ENCODE measurements around the gene PRRC1. TPM values are rescaled to one million over a fixed set of nuclear protein-coding genes. Genes with fewer than 3 reads are reported as not detected.

Gene PRRC1
- total and polyA plus RNA-seq, 11 donors = 10.3 to 37.7 (median 20.8) TPM

DNA sequence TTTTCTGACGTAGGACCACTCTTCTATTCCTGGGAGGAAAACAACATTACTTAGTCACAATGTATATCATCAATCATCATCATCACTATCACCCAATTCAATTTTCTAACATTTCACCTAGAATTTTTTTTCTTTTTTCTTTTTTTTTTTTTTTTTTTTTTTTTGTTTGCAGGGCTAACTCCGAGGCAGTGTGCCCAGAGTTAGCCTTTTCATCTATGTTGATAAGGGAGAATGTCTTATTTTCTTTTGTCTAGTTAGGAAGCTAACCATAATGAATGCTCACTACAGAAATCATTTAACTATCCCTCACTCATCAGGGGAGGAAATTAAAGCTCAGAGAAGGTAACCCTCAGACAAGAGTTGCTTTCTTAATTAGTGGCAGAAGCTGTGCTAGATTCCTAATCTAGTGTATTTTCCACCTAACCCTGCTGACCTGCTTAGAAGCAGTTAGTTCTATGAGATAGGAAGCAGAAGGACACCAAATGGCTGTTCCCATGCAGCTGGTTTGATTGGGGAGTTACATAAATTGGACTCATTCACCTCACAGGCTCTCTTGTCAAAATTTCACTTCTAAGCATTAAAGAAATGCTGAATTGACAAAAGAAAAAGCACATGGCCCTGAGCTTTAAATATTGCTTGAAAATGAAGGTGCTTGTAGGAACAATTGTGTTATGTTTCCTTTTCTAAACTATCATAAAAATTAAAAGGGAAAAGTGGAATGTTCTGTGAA lies 8.6 kb upstream of the PRRC1 start:
- TF ChIP-seq POLR2A (IDR thresholded peaks at IDR 0.05) = no peak
- TF ChIP-seq, protein P1, sequence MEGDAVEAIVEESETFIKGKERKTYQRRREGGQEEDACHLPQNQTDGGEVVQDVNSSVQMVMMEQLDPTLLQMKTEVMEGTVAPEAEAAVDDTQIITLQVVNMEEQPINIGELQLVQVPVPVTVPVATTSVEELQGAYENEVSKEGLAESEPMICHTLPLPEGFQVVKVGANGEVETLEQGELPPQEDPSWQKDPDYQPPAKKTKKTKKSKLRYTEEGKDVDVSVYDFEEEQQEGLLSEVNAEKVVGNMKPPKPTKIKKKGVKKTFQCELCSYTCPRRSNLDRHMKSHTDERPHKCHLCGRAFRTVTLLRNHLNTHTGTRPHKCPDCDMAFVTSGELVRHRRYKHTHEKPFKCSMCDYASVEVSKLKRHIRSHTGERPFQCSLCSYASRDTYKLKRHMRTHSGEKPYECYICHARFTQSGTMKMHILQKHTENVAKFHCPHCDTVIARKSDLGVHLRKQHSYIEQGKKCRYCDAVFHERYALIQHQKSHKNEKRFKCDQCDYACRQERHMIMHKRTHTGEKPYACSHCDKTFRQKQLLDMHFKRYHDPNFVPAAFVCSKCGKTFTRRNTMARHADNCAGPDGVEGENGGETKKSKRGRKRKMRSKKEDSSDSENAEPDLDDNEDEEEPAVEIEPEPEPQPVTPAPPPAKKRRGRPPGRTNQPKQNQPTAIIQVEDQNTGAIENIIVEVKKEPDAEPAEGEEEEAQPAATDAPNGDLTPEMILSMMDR (IDR thresholded peaks at IDR 0.05) = no peak
- H3K9me3 ChIP-seq = no peaks in the 10 kb centered on the region
- H3K36me3 ChIP-seq = no peaks in the 10 kb centered on the region
- no peak overlapping the region for H3K4me3 ChIP-seq
- intact Hi-C loops (cut with DNase I) = no loop called here
- 68 to 82% (median 77%) methylated on average over 2 of the region's 2 CpGs for WGBS, 4 donors
- ATAC-seq (no peak), DNase-seq (no peak)
- H3K27ac ChIP-seq = no peak overlapping the region
- H3K4me1 ChIP-seq = no peaks in the 10 kb centered on the region
- peaks cover 0 to 3% (median 0%) of the 10 kb centered on the region in 9 donors for H3K27me3 ChIP-seq

DNA sequence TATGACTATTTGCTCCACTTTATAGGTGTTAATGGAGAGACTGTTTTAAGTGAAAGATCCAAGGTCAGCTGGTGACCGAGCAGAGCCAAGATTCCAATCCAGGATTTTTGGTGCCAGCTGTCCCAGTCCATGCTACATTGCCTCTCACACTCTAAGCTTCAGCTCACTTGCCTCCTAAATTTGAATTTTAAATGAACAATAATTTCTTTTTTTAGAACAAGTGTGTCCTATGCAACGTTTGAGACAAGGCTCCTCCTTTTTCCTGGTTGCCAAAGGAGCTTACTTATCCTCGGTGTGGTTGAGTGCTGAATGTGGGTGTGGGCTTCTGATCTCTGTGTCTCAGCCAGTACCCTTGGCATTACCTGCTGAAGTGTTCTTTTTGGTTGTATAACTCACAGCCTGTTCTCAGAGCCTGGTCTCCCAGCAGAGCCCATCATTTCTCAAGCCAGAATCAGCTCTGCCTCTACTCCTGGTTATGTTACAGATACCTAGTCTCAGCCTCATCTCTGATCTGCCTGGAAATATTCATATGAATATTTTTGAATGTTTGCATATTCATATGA lies 4.0 kb upstream of the PRRC1 start:
- no peak for ATAC-seq
- Histone ChIP-seq H3K27me3 (peaks cover 0 to 3% (median 0%) of the 10 kb centered on the region in 9 donors), H3K36me3 (no peaks in the 10 kb centered on the region), H3K4me1 (peaks cover 0 to 9% (median 3%) of the 10 kb centered on the region in 12 donors), H3K27ac (no peak overlapping the region), H3K9me3 (no peaks in the 10 kb centered on the region), H3K4me3 (no peak overlapping the region)
- DNase-seq = no peak
- 18 to 26% (median 20%) methylated on average over 3 of the region's 3 CpGs for WGBS, 4 donors
- TF ChIP-seq, protein P1 (IDR thresholded peaks at IDR 0.05) = no peak
- TF ChIP-seq POLR2A (IDR thresholded peaks at IDR 0.05) = no peak
- intact Hi-C loops (cut with DNase I) = no loop called here

DNA sequence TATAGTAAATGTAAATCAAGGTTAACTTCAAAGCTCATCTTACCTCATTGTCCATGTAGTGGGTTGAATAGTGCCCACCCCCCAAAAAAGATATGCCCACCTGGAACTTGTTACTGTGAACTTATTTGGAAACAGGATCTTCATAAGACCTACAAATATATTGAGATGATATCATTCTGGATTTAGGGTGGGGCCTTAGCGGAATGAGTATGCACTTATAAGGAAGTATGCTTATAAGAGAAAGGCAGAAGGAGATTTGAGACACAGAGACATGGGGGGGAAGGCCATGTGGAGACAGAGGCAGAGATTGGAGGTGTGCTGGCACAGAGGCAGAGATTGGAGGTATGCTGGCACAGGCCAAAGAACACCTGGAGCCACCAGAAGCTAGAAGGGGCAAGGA lies 2.6 kb upstream of the PRRC1 start:
- intact Hi-C loops (cut with DNase I) = no loop called here

More for the DNA sequence above, 2.6 kb upstream of the PRRC1 start:
- peaks cover 0 to 3% (median 0%) of the 10 kb centered on the region in 9 donors for H3K27me3 ChIP-seq
- peaks cover 0 to 22% (median 15%) of the 10 kb centered on the region in 12 donors for H3K4me1 ChIP-seq
- H3K36me3 ChIP-seq = peaks cover 0 to 4% (median 0%) of the 10 kb centered on the region in 9 donors
- no peak for TF ChIP-seq POLR2A (IDR thresholded peaks at IDR 0.05)
- TF ChIP-seq, protein P1 (IDR thresholded peaks at IDR 0.05) = no peak
- DNase-seq (no peak), ATAC-seq (no peak)
- no peaks in the 10 kb centered on the region for H3K9me3 ChIP-seq
- no peak overlapping the region for H3K4me3 ChIP-seq
- 94 to 95% (median 95%) methylated on average over 1 of the region's 1 CpG for WGBS, 4 donors
- no peak overlapping the region for H3K27ac ChIP-seq

Data from heart left ventricle (tissue), 16 donors.